UCSD-AML1 (cell line): ENCODE measurements around the gene TENM4.

ENCODE experiments used
- DNase-seq: peaks from one replicate; lab custom pipeline; 2025; ENCODE audit not compliant: unreplicated experiment; lab: John Stamatoyannopoulos, UW

The TENM4 gene

GRCh38 chr11:79352349-79352703 lies 88.5 kb downstream of the TENM4 start:
- no peak for DNase-seq

GRCh38 chr11:79348976-79349682 lies 91.7 kb downstream of the TENM4 start:
- DNase-seq: no peak

GRCh38 chr11:79346021-79346420 lies 94.8 kb downstream of the TENM4 start:
- no peak for DNase-seq

- DNase-seq: no peak
Measured at GRCh38 chr11:79344753-79345294, 96.0 kb downstream of the TENM4 start.

- DNase-seq: no peak
Measured at GRCh38 chr11:79342686-79343085, 98.1 kb downstream of the TENM4 start.

- DNase-seq: no peak
Measured at GRCh38 chr11:79342236-79342635, 98.6 kb downstream of the TENM4 start.

- no peak for DNase-seq
Measured at GRCh38 chr11:79340535-79340934, 100.3 kb downstream of the TENM4 start.

- DNase-seq: no peak
Measured at GRCh38 chr11:79336797-79337517, 103.9 kb downstream of the TENM4 start.

GRCh38 chr11:79335681-79336080 lies 105.1 kb downstream of the TENM4 start:
- no peak for DNase-seq

- no peak for DNase-seq
Measured at GRCh38 chr11:79333355-79333754, 107.5 kb downstream of the TENM4 start.

- DNase-seq: no peak
Measured at GRCh38 chr11:79332017-79332416, 108.8 kb downstream of the TENM4 start.

GRCh38 chr11:79331203-79331901 lies 109.5 kb downstream of the TENM4 start:
- no peak for DNase-seq

GRCh38 chr11:79330651-79331050 lies 110.2 kb downstream of the TENM4 start:
- no peak for DNase-seq

GRCh38 chr11:79329561-79329960 lies 111.3 kb downstream of the TENM4 start:
- no peak for DNase-seq

GRCh38 chr11:79328402-79328801 lies 112.4 kb downstream of the TENM4 start:
- no peak for DNase-seq

- no peak for DNase-seq
Measured at GRCh38 chr11:79325851-79326250, 115.0 kb downstream of the TENM4 start.

- no peak for DNase-seq
Measured at GRCh38 chr11:79321263-79321662, 119.6 kb downstream of the TENM4 start.

- no peak for DNase-seq
Measured at GRCh38 chr11:79314906-79315689, 125.7 kb downstream of the TENM4 start.

- DNase-seq: no peak
Measured at GRCh38 chr11:79313530-79313913, 127.3 kb downstream of the TENM4 start.

GRCh38 chr11:79312617-79313529 lies 128.0 kb downstream of the TENM4 start:
- DNase-seq: no peak
